ENCODE measurements around the gene ARPC1A.

DNA sequence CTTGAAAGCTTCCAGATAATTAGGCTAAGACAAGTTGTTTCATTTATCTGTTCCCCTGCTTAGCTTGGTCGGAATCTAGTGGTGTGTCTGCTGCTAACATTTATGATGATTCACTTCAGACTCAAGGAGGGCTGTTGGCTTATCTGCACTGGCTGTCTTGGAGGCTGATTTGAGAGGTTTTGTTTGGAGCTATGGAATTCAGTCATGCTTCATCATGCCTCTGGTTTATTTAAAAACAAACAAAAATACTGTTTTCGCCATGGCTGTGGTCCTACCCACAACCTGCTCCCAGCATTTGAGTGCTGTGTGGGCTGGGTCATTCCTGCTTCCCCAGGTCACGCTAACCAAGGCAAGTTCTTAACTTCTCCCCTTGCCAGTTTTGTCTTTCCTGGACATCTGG, 37.1 kb downstream of the ARPC1A start:
- TF ChIP-seq YY1 (IDR thresholded peaks at IDR 0.05; ENCODE audit: low read depth): no peak
- TF ChIP-seq EZH2phosphoT487 (IDR thresholded peaks at IDR 0.05; ENCODE audit: borderline replicate concordance, low read depth): no peak
- TF ChIP-seq, protein P1, sequence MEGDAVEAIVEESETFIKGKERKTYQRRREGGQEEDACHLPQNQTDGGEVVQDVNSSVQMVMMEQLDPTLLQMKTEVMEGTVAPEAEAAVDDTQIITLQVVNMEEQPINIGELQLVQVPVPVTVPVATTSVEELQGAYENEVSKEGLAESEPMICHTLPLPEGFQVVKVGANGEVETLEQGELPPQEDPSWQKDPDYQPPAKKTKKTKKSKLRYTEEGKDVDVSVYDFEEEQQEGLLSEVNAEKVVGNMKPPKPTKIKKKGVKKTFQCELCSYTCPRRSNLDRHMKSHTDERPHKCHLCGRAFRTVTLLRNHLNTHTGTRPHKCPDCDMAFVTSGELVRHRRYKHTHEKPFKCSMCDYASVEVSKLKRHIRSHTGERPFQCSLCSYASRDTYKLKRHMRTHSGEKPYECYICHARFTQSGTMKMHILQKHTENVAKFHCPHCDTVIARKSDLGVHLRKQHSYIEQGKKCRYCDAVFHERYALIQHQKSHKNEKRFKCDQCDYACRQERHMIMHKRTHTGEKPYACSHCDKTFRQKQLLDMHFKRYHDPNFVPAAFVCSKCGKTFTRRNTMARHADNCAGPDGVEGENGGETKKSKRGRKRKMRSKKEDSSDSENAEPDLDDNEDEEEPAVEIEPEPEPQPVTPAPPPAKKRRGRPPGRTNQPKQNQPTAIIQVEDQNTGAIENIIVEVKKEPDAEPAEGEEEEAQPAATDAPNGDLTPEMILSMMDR (IDR thresholded peaks at IDR 0.05): no peak
- TF ChIP-seq CHD2 (IDR thresholded peaks at IDR 0.05; ENCODE audit: low read length, partially characterized antibody): no peak
- TF ChIP-seq, protein P2, sequence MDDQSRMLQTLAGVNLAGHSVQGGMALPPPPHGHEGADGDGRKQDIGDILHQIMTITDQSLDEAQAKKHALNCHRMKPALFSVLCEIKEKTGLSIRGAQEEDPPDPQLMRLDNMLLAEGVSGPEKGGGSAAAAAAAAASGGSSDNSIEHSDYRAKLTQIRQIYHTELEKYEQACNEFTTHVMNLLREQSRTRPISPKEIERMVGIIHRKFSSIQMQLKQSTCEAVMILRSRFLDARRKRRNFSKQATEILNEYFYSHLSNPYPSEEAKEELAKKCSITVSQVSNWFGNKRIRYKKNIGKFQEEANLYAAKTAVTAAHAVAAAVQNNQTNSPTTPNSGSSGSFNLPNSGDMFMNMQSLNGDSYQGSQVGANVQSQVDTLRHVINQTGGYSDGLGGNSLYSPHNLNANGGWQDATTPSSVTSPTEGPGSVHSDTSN (IDR thresholded peaks at IDR 0.05): no peak
- no peak for TF ChIP-seq SMC3 (IDR thresholded peaks at IDR 0.05; ENCODE audit: low read depth, low read length)
- no peak for TF ChIP-seq POLR2AphosphoS5 (IDR thresholded peaks at IDR 0.05; ENCODE audit: low read depth, low read length)
- no peak for TF ChIP-seq RAD21 (IDR thresholded peaks at IDR 0.05; ENCODE audit: low read length)
- no peak for TF ChIP-seq TAF1 (IDR thresholded peaks at IDR 0.05; ENCODE audit: borderline replicate concordance, low read depth, low read length)
- TF ChIP-seq GABPA (IDR thresholded peaks at IDR 0.05; ENCODE audit: low read depth): no peak

Measured in SK-N-SH (cell line).